Fibroblast of mammary gland (primary cell): ENCODE measurements around the gene DEGS2.

Source experiments
- DNase-seq: peaks from one replicate; pipeline ENCODE4 v3.0.0-alpha.2; 2010; ENCODE audit warnings: low read depth
- H3K4me3 ChIP-seq: 2 replicates; pipeline ENCODE4 v1.5.1; 2011; ENCODE audit warnings: low read depth, mild to moderate bottlenecking, low read length, moderate library complexity; ENCODE audit not compliant: control insufficient read depth
- TF ChIP-seq, protein P1 (sequence below): conservative IDR thresholded peaks from 2 replicates; pipeline ENCODE4 v1.5.1; 2011; ENCODE audit warnings: low read depth, low read length, inconsistent platforms; ENCODE audit not compliant: control insufficient read depth, insufficient read depth

Gene DEGS2

GRCh38 chr14:100153560-100153959 is 5.9 kb downstream of the DEGS2 start:
- H3K4me3 ChIP-seq: no peak overlapping the region
- TF ChIP-seq, protein P1, sequence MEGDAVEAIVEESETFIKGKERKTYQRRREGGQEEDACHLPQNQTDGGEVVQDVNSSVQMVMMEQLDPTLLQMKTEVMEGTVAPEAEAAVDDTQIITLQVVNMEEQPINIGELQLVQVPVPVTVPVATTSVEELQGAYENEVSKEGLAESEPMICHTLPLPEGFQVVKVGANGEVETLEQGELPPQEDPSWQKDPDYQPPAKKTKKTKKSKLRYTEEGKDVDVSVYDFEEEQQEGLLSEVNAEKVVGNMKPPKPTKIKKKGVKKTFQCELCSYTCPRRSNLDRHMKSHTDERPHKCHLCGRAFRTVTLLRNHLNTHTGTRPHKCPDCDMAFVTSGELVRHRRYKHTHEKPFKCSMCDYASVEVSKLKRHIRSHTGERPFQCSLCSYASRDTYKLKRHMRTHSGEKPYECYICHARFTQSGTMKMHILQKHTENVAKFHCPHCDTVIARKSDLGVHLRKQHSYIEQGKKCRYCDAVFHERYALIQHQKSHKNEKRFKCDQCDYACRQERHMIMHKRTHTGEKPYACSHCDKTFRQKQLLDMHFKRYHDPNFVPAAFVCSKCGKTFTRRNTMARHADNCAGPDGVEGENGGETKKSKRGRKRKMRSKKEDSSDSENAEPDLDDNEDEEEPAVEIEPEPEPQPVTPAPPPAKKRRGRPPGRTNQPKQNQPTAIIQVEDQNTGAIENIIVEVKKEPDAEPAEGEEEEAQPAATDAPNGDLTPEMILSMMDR: no peak
- DNase-seq: no peak

GRCh38 chr14:100152091-100152490 is 7.4 kb downstream of the DEGS2 start:
- DNase-seq: no peak
- H3K4me3 ChIP-seq: no peak overlapping the region
- TF ChIP-seq, protein P1: no peak

- H3K4me3 ChIP-seq: no peak overlapping the region
- TF ChIP-seq, protein P1: no peak
- no peak for DNase-seq
These were observed 8.4 kb downstream of the DEGS2 start for GRCh38 chr14:100150932-100151587.

- no peak overlapping the region for H3K4me3 ChIP-seq
- DNase-seq: no peak
- TF ChIP-seq, protein P1: no peak
These were observed 9.4 kb downstream of the DEGS2 start for GRCh38 chr14:100149851-100150611.

- TF ChIP-seq, protein P1: no peak
- no peak overlapping the region for H3K4me3 ChIP-seq
- DNase-seq: no peak
These were observed 10.4 kb downstream of the DEGS2 start for GRCh38 chr14:100148837-100149731.

GRCh38 chr14:100147691-100148464 is 11.6 kb downstream of the DEGS2 start:
- DNase-seq: no peak
- H3K4me3 ChIP-seq: no peak overlapping the region
- TF ChIP-seq, protein P1: no peak
